Suprapubic skin (tissue), 4 donors: ENCODE data around the gene C1orf198.

ENCODE experiments used
- EP300 ChIP-seq: sonication (generic); formaldehyde crosslinking; IDR thresholded peaks from one replicate; pipeline ENCODE4 v1.6.1; 2017; ENCODE audit warnings: antibody characterized with exemption
- POLR2A ChIP-seq, 2 donors: fragments of 450-650 bp; IDR thresholded peaks; one replicate each; pipeline ENCODE4 v1.6.1; 2017; ENCODE audit warnings: antibody characterized with exemption in 2 of 2, mild to moderate bottlenecking in 2 of 2, moderate library complexity in 2 of 2
- POLR2AphosphoS5 ChIP-seq, 3 donors: sonication (generic); formaldehyde crosslinking; IDR thresholded peaks; one replicate each; pipeline ENCODE4 v1.6.1; 2017; ENCODE audit warnings: antibody characterized with exemption in 3 of 3
- TF ChIP-seq, protein P1 (sequence below), 2 donors: fragments of 200-600 bp in 1 of 2; fragments of 450-650 bp in 1 of 2; sonication (generic) in 1 of 2; IDR thresholded peaks; one replicate each; pipeline ENCODE4 v1.5.1; 2016 to 2019; ENCODE audit warnings: antibody characterized with exemption in 2 of 2, mild to moderate bottlenecking in 1 of 2, moderate library complexity in 1 of 2

DNA sequence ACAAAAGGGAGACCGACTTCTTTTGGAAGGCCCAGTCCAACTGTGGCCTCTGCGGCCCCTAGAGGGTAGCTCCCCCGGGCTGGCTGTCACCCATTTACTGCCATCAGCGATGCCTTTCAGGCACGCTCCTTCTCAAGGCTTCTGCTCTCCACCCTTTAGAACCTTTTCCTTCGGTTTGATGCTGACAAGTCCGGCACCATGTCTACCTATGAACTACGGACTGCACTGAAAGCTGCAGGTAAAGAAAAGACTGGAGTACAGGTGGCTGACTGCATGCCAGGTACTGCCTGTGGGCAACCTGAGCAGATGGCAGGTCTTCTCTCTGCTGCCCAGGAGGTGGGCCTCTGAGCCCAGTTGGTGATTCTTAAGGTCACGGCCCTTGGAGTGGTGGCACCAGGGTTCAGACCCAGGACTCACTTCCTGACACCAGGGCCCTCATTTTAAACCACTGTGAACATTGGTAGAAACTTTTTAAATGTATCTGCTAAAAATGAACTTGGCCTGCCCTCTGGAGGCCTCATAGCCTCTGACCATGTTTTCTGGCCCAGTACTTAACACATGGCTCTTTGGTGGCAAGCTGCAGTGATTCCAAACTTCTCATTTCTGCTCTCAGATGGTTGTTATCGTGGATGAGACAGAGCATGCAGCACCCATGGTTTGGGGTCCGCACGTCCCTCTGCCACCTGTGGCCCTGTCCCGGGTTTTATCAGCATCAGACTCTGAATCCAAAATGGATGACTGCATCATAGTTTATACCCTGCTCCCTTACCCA lies 75.4 kb downstream of the C1orf198 start:
- TF ChIP-seq, protein P1, sequence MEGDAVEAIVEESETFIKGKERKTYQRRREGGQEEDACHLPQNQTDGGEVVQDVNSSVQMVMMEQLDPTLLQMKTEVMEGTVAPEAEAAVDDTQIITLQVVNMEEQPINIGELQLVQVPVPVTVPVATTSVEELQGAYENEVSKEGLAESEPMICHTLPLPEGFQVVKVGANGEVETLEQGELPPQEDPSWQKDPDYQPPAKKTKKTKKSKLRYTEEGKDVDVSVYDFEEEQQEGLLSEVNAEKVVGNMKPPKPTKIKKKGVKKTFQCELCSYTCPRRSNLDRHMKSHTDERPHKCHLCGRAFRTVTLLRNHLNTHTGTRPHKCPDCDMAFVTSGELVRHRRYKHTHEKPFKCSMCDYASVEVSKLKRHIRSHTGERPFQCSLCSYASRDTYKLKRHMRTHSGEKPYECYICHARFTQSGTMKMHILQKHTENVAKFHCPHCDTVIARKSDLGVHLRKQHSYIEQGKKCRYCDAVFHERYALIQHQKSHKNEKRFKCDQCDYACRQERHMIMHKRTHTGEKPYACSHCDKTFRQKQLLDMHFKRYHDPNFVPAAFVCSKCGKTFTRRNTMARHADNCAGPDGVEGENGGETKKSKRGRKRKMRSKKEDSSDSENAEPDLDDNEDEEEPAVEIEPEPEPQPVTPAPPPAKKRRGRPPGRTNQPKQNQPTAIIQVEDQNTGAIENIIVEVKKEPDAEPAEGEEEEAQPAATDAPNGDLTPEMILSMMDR (IDR thresholded peaks at IDR 0.05) = no peak
- no peak for TF ChIP-seq POLR2A (IDR thresholded peaks at IDR 0.05)
- TF ChIP-seq EP300 = no peak
- no peak for TF ChIP-seq POLR2AphosphoS5 (IDR thresholded peaks at IDR 0.05)
